ENCODE results near the gene KRTAP5-7.
"Not testable (repeated sequence)": the region's sequence is repeated elsewhere in the genome, so short reads cannot be mapped to it uniquely, and the experiment has no call there.

KRTAP5-7 gene

DNA sequence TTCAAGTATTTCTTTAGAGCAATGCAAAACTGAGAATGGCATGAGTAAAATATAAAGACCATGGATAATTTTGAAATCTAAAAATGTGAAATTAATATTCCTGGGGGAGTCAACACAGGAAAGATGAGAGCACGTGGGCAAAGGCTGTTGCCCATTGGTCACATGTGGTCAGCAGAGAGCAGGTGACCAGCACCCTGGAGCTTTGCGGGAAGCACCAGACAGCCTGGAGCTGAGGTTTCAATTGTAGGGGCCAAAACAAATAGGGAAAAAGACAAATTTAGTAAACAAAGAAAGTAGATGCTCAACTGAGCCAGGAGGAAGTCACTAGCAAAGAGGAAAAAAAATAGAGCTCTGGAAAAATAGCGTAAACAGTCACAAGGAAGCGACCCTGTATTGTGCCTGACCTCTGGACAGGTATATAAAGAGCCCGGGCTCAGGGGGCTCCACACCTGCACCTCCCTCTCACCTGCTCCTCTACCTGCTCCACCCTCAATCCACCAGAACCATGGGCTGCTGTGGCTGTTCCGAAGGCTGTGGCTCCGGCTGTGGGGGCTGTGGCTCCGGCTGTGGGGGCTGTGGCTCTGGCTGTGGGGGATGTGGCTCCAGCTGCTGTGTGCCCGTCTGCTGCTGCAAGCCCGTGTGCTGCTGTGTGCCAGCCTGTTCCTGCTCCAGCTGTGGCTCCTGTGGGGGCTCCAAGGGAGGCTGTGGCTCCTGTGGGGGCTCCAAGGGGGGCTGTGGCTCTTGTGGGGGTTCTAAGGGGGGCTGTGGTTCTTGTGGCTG lies at the start of gene KRTAP5-7:
KRTAP5-7 (plus strand) TSS at position 472 of the 780 bp plus-strand sequence; CDS start at position 506, 34 bp downstream.
- in situ Hi-C loops (cut with MboI; ENCODE audit: low sequenced_read_pairs), result not testable (repeated sequence)

DNA sequence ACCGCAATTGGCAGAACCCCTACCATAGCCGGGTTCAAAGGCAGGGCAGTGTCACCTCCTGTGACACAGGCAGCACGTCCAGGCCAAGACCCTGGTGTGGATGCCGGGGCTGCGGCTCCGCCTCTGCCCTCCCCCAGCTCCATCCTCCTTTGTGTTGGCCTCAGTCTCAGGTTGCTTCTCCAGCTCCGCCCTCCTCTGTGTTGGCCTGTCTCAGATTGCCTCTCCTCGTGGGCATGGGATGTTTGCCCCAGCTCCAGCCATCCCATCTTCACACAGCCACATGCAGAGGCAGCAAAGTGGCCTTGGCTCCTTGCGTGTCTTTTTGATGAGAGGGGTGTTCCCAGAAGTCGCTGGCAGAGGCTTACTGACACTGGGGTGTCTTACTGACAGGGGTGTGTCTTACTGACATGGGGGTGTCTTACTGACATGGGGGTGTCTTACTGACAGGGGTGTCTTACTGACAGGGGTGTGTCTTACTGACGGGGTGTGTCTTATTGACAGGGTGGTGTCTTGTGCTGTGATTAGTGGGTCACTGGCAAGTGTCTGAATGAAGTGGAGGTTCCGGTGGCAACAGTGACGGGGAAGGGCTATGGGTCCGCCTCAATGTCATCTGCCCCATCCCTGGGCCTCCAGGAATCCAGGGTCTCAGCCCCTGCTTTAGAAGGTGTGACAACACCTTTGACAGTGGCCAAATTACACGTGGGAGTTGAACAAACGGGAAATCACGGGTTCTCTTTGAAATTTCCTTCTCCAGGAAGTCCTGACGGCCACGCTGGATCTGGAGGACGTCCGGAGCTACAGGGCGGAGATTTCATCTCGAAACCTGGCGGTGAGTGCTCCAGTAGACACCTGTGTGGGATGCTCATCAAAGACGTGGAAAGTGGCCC lies 49.2 kb upstream of the KRTAP5-7 start:
- in situ Hi-C loops (cut with MboI; ENCODE audit: low sequenced_read_pairs), result no loop called here

DNA sequence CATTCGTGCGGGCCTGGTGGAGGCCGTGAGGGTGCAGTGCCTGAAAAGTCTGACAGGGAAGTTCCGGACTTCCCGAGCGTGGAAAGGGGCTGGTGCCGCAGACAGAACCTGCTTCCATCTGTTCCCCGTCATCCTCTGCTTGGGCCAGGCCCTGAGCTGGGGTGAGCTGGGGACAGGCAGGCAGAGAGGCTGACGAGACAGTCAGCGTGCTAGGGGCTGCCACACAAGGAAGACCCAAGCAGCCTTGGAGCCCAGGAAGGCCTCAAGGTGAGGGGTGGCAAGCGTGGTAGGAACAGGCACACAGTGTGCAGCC lies 48.6 kb upstream of the KRTAP5-7 start:
- in situ Hi-C loops (cut with MboI; ENCODE audit: low sequenced_read_pairs), result no loop called here

DNA sequence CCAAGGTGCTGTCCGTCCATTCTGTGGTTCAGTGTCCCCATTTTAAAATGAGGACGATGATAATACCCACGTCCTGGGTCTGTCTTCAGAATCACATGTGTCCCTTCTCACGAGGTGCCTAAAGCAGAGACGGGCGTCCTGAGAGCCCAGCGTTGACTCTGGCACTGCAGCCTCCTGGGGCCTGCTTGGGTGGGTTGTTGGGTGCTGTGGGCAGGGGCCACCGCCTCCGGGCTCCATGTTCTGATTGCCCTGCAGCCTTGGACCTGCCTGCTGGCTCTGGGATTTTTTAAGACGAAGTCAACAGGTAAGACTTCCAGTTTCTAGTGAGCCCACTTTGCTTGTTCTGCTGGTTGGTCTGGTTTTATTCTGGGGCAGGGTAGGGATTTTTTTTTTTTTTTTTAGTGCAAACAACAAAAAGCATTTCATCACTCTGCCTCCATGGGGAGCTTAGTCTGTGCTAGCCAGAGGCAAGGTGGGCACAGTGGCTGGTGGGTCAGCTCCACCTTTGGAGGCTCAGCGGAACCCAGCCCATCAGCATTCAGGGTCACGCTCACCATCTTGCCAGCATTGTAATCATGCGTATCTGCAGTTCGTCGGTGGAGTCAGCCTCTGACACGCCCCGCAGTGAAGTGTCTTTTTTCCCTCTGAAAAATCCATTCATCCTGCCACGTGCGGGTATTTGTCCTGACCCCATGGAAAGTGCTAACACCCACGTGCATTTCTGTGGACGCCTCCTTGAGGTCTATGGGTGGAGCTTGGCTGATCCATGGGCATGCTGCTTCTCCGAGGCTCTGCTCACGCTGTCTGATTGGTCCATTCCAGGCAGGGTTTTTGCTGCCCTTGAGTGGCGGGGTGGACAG lies 45.7 kb upstream of the KRTAP5-7 start:
- in situ Hi-C loops (cut with MboI; ENCODE audit: low sequenced_read_pairs), result no loop called here

GRCh38 chr11:71482216-71482615 lies 44.9 kb upstream of the KRTAP5-7 start:
- in situ Hi-C loops (cut with MboI; ENCODE audit: low sequenced_read_pairs), result no loop called here

GRCh38 chr11:71482746-71483364 lies 44.2 kb upstream of the KRTAP5-7 start:
- in situ Hi-C loops (cut with MboI; ENCODE audit: low sequenced_read_pairs), result no loop called here

DNA sequence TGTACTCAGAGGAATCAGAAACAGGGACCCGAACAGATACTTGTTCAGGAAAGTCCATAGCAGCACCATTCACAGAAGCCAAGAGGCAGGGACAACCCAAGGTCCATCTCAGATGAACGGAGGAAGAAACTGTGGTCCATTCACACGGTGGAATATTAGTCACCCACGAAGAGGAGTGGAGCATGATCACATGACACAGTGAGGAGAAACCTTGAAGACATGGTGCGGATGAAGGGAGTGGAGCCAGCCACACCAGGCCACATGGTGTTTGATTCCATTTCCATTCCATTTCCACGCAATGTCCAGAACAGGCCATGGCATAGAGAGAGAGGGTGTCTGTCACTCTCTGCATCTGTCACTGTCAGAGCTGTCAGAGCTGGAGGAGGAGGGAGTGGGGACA lies 43.4 kb upstream of the KRTAP5-7 start:
- in situ Hi-C loops (cut with MboI; ENCODE audit: low sequenced_read_pairs), result no loop called here

DNA sequence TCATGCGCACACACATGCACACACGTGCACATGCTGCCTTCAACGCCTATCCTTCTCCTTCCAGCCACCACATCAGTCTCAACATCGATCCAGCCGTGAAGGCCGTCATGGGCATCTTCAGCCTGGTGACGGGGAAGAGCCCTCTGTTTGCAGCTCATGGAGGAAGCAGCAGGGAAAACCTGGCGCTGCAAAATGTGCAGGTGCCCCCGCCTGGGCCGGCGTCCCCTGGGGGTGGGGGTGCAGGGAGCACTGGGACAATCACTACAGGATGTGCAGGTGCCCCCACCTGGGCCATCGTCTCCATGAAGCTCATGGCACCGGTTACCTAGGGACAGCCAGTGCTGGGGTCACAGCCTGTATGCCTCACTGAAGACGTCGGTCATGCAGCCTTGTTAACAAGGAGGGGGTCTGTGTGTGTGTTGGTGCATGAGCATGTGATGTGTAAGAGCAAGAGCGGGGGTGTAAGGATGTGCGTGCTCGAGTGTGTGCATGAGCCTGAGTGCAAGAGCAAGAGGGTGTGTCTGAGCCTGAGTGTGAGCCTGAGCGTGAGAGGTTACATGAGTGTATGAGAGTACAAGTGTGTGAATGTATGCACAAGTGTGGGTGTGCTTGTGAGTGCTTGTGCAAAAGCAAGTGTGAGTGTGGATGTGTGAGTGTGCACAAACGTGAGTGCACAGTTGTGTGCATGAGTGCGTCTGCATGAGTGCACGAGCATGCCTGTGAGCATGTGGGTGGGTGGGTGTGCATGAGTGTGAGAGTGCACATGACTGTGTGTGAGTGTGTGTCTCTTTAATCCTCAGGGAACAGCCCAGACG lies 42.6 kb upstream of the KRTAP5-7 start:
- in situ Hi-C loops (cut with MboI; ENCODE audit: low sequenced_read_pairs), result no loop called here

GRCh38 chr11:71485063-71485399 lies 42.0 kb upstream of the KRTAP5-7 start:
- in situ Hi-C loops (cut with MboI; ENCODE audit: low sequenced_read_pairs), result no loop called here

GRCh38 chr11:71485466-71485865 lies 41.6 kb upstream of the KRTAP5-7 start:
- in situ Hi-C loops (cut with MboI; ENCODE audit: low sequenced_read_pairs), result no loop called here

DNA sequence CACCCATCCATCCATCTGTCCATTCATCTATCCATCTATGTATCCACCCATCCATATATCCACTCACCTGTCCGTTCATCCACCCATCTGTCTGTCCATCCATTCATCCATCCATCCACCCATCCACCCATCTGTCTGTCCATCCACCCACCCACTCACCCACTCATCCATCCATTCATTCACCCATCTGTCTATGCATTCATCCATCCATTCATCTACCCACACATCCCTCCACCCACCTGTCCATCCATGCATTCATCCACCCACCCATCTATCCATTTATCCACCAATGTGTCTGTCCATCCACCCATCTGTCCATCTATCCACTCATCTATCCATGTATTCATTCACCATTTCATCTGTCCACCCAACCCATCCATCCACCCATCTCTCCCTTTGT lies 40.7 kb upstream of the KRTAP5-7 start:
- in situ Hi-C loops (cut with MboI; ENCODE audit: low sequenced_read_pairs), result no loop called here

GRCh38 chr11:71488681-71489270 lies 38.3 kb upstream of the KRTAP5-7 start:
- in situ Hi-C loops (cut with MboI; ENCODE audit: low sequenced_read_pairs), result no loop called here

GRCh38 chr11:71489311-71490043 lies 37.6 kb upstream of the KRTAP5-7 start:
- in situ Hi-C loops (cut with MboI; ENCODE audit: low sequenced_read_pairs), result no loop called here

- in situ Hi-C loops (cut with MboI; ENCODE audit: low sequenced_read_pairs), result no loop called here
These were observed 36.9 kb upstream of the KRTAP5-7 start for GRCh38 chr11:71490044-71490730.

DNA sequence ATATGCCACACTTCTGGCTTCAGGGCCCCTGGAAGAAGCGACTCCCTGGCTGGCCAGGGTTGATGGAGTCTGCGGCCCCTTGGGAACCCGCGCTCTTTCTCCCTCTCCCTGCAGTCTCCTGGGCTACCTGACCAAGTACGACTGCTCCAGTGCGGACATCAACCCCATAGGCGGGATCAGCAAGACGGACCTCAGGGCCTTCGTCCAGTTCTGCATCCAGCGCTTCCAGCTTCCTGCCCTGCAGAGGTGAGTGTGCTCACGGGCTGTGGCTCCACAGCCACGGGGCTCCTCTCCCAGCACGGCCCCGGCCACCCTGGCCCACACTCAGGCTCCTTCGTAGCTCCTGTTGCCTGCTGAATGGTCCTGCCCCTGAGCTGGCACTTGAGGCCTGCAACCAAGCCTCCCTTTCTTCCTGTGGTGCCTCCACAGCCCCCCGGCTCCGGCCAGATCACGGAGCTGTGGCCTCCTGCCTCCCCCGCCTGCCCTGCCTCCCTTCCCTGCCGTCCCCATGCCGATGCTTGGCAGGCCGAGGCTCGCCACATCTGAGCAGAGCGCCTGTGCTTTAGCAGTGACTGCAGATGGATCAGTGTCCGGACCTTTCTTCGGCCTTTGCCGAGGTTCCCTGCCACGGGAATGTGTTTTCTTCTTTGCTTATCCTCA lies 36.2 kb upstream of the KRTAP5-7 start:
- in situ Hi-C loops (cut with MboI; ENCODE audit: low sequenced_read_pairs), result no loop called here

DNA sequence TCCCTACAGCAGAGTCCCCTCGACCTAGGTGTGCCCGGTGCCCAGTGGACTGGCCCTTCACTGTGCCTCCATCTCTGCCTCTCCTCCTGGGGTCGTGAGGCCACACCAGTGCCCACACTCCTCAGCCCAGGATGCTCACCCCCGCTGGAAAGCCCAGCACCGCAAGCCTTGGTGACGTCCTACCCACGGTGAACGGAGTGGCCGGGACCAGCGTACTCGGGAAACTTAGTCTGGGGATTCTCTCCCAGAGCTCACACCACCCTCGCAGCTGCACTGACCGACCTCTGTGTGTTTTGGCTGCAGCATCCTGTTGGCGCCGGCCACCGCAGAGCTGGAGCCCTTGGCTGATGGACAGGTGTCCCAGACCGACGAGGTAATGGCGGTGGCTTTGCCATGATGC lies 35.5 kb upstream of the KRTAP5-7 start:
- in situ Hi-C loops (cut with MboI; ENCODE audit: low sequenced_read_pairs), result no loop called here

DNA sequence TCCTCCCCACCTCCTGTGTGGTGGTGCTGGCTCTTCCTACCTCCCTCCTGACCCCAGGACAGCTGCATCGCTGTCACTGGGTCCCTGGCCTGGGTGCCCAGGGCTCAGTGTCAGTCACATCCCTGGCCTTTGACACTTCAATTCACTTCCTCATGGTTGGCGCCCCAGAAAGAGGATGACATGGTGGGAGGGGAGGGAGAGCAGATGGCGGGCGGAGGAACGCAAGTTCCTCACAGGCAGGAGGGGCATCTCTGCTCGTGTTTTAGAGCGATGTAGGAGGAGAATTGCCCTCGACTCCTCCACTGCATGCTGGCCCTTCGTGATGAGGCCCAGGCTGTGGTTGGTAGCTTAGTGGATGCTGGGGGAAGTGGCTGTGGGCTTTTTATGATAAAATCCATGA lies 35.1 kb upstream of the KRTAP5-7 start:
- in situ Hi-C loops (cut with MboI; ENCODE audit: low sequenced_read_pairs), result no loop called here

All from HL-60/S4 treated with phorbol 12-myristate 13-acetate at 8.2 ng/mL for 4 days and 3 days (cell line).